ENCODE results near the gene TPPP2. TPM values are rescaled to one million over a fixed set of nuclear protein-coding genes. Genes with fewer than 3 reads are reported as not detected.

Gene TPPP2
- total and polyA plus RNA-seq, 9 of the 15 experiments (the other 6 are each of a cell fraction or from before 2014, with no cell fraction given), result 0.18 TPM; not detected in 8

- TF ChIP-seq ZNF436 (CRISPR knock-in tag; IDR thresholded peaks at IDR 0.05) (no peak), ZNF354B (CRISPR knock-in tag; IDR thresholded peaks at IDR 0.05) (no peak), DACH1 (IDR thresholded peaks at IDR 0.05; ENCODE audit: partially characterized antibody) (no peak), ZNF584 (CRISPR knock-in tag; IDR thresholded peaks at IDR 0.05; ENCODE audit: low read depth) (no peak), ZNF263 (CRISPR knock-in tag; IDR thresholded peaks at IDR 0.05; ENCODE audit: borderline replicate concordance) (no peak), PHB (CRISPR knock-in tag; IDR thresholded peaks at IDR 0.05) (no peak), FOXJ2 (tag; IDR thresholded peaks at IDR 0.05) (no peak), RNF219 (CRISPR knock-in tag; IDR thresholded peaks at IDR 0.05) (no peak), NR2C1 (IDR thresholded peaks at IDR 0.05) (no peak), NR2C1 (tag; IDR thresholded peaks at IDR 0.05) (no peak), ZNF253 (CRISPR knock-in tag; conservative IDR thresholded peaks at IDR 0.05) (no peak), ATF4 (CRISPR knock-in tag; IDR thresholded peaks at IDR 0.05) (no peak), ZNF165 (CRISPR knock-in tag; IDR thresholded peaks at IDR 0.05; ENCODE audit: borderline replicate concordance) (no peak), NR3C1 (CRISPR knock-in tag; IDR thresholded peaks at IDR 0.05) (no peak), MCM2 (IDR thresholded peaks at IDR 0.05; ENCODE audit: low read depth) (no peak), HMGN3 (IDR thresholded peaks at IDR 0.05; ENCODE audit: borderline replicate concordance, extremely low read depth, insufficient read length, low read depth, low read length) (no peak), ARID3B (CRISPR knock-in tag; IDR thresholded peaks at IDR 0.05; ENCODE audit: borderline replicate concordance) (no peak), SUPT5H (IDR thresholded peaks at IDR 0.05) (peak; percentile 52; the same call in 1 of the 2 replicates), CREB3L1 (IDR thresholded peaks at IDR 0.05; ENCODE audit: borderline replicate concordance, low read depth) (no peak), GATAD2A (IDR thresholded peaks at IDR 0.05) (no peak), CCNT2 (IDR thresholded peaks at IDR 0.05; ENCODE audit: borderline replicate concordance, extremely low read depth, insufficient read length, low read depth, low read length) (peak; percentile 24)
Observed at GRCh38 chr14:21024585-21025370, 5.2 kb upstream of the TPPP2 start, which contains the start of gene NDRG2 (continued).

All from K562 (cell line).